GM21526 (cell line): ENCODE results near the gene C4orf50.
"Not testable (repeated sequence)": the region's sequence is repeated elsewhere in the genome, so short reads cannot be mapped to it uniquely, and the experiment has no call there.

Source experiments
- ATAC-seq: cut with Tn5 transposase; IDR thresholded peaks from one replicate; pipeline ENCODE4 v1.9.1; 2021; ENCODE audit warnings: moderate library complexity; ENCODE audit not compliant: unreplicated experiment, low FRiP score

C4orf50 gene

GRCh38 chr4:6019316-6020263, 1.4 kb upstream of the C4orf50 start:
- ATAC-seq = peak; percentile 71

DNA sequence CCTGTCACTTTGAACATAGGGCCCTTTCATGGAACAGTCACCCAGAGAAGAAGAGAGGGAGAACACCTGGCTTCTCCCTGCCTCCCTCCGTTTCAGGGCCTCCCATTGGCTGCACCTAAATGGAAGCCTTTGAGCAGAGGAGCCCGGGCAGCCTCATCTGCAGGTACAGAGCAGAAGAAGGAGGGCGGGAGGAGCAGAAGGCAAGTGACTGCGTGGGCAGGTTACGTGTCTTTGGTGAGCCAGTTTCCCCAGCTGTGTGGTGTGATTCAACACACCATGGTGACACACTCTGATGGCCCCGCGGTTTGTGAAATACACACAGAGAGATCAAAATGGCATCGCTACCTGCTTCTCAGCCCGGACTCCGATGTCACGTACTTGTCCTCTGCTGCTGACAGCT, 431 bp downstream of the C4orf50 start:
- ATAC-seq = no peak

DNA sequence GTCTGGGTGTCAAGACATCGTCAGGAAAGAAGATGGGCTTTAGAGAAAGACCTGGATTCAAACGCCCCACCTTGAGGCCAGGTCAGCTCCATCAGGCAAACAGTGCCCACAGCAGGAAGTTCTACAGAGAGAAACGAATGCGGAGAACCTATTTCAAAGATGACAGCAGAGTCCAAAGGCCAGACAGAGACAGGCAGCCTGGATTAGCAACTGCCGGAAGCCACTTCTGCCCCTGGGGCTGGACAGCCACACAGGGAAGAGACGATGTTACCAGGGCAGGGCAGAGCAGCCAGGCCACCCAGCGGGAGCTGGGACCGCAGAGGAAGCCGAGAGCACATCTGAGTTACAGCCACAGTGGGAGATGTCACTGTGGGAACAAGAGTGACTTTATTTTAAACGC, 1.2 kb downstream of the C4orf50 start:
- no peak for ATAC-seq

GRCh38 chr4:6013564-6013963, 4.7 kb downstream of the C4orf50 start:
- ATAC-seq = no peak

GRCh38 chr4:6012200-6012599, 6.0 kb downstream of the C4orf50 start:
- no peak for ATAC-seq

GRCh38 chr4:6011686-6012085, 6.5 kb downstream of the C4orf50 start:
- ATAC-seq = no peak

- no peak for ATAC-seq
Measured at GRCh38 chr4:6011271-6011671, 7.0 kb downstream of the C4orf50 start.

DNA sequence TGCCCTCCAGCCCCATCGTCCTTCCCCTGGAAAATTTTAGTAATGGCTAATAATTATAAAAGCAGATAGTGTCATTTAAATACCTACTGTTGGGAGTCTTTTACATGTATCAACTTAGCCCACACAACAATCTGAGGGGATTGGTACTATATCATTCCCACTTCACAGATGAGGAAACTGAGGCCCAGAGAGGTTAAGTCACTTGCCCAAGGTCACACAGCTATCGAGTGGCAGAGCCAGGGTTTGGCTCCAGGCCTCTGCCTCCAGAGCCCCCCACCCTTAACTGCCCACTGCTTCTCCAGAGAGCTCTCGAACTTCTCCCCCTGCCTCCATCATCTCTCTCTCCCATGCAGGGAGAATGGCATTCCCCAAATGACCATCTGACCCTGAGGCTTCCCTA, 7.4 kb downstream of the C4orf50 start:
- ATAC-seq = no peak

- no peak for ATAC-seq
Measured at GRCh38 chr4:6009452-6009851, 8.8 kb downstream of the C4orf50 start.

DNA sequence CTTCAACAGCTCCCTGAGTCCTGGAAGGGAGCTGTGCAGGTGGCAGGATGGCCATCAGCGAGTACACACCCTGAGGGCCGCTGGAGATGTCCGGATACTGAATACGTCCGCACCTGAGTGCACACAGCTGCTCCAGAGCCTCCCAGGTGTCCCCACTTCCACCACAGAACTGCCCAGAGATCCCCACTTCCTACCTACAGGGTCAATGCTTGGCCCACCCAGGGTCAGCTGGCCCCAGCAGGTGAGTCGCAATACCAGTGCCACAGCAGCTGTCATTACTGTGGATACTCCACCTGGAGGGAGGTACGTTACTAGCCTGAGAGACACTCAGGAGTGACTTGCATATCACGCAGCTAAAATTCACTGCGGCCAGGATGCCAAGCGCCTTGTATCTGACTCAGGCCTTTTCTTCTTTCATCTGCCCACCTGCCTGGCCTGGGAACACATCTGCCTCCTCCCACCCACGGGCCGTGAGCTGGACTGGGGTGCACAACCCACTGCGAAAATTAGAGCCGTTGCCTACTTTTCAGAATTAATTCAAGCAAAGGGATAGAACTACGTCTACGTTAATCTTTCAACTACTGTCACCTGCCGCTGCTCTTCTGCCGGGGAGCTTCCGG, 9.4 kb downstream of the C4orf50 start:
- ATAC-seq = no peak

DNA sequence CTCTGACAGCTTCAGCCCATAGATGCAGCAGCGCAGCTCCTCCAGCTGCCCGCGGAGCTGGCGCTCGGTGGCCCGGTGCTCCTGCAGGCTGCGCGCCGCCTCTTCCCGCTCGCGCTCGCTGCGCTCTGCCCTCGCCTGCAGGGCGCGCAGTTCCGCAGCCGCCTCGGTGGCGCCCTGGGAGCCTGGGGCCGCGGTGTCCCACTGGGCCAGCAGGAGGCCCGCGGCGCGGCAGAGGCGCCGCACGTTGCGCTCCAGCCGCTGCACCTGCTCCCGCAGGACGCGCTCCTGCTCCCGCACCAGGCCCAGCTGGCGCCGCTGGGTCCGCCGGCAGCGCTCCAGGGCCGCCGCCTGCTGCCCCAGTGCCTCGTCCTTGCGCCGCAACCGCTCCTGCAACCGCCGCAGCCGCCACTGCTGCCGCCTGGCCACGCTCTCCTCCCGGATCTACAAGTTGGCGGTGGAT, 10.1 kb downstream of the C4orf50 start:
- no peak for ATAC-seq

DNA sequence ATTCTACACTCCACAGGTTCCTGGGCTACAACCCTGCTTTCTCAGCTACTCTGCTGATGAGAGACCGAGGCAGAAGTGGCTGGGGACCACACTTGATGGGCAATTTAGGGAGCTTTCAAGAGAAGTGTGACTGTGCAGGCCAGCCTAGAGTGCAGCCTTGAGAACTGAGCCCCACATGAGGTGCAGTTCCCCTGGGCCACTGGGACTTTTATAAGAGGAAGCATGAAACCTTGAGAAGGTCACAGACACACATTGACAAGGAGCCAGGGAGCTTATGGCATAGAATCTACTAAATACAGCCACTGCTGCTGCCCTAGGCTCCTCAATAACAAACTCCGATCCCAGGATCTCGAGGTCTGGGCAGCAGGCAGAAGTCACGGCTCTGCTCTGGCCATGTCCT, 13.1 kb downstream of the C4orf50 start:
- ATAC-seq = no peak

GRCh38 chr4:6003485-6003884, 14.7 kb downstream of the C4orf50 start:
- ATAC-seq = not testable (repeated sequence)

- no peak for ATAC-seq
Measured at GRCh38 chr4:6002926-6003325, 15.3 kb downstream of the C4orf50 start.

DNA sequence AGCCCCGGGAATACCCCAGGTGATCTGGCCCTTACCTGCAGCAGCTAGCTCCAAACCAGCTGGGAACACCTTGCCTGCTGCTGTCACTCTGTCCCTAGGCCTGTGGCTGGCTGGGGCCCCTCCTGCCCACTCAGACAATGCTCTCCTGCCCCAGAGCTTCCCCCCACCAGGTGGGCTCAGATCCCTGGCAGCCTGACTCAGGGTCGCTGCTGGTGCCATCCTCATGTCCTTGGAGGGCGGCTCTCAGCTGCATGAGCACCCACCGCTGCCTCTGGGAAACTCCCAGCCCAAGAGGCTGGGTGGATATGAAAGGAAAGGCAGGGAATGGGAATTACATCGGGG, 15.8 kb downstream of the C4orf50 start:
- no peak for ATAC-seq

- ATAC-seq = no peak
Measured at GRCh38 chr4:6001680-6002491, 16.3 kb downstream of the C4orf50 start.

DNA sequence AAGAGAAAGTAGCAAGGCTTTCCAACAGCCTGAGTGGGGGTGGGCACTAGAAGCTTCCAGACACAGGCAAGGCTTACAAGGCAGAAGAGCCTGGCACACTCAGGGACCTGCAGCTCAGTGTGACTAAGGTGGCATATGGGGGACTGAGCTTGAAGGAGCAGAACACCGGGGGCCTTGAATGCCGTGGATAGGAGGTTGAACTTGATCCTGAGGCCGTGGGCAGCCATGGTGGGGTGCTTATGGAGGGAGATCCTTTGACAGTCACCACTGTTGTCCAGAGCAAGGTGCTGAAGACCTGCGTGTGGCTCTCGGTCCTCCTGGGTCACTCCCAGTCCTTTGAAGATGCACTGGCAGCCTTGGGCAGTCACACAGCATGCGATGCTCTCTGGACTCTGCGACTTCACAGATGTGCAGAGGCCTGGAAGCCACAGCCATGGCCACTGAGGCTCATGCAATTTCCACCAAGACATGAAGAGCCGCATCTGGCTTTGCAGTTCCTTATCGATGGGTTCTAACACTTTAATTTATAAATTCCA, 18.3 kb downstream of the C4orf50 start:
- no peak for ATAC-seq

GRCh38 chr4:5999356-5999755, 18.9 kb downstream of the C4orf50 start:
- no peak for ATAC-seq

GRCh38 chr4:5998333-5998936, 19.8 kb downstream of the C4orf50 start:
- peak; percentile 75 for ATAC-seq

DNA sequence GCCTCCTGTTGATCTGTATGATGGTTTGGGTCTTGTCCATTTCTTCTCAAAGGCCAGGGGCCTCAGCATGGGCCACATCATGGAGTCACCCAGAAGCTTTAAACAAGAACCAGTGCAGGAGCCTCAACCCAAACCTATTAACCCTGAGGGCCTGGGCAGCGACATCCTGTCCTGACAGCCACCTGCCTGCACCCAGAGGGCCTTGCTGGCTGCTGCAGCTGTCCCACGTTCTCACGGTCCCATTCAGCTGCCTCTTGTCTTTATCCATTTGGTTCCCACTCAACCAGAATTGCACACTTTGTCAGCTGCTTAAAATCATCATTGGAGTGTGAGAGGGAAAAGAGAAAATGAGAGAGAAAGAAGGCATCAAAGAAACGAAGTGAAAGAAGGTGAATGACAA, 21.6 kb downstream of the C4orf50 start:
- ATAC-seq = no peak
